AG04450 (cell line): ENCODE results near the gene SMTN. TPM values are rescaled to one million over a fixed set of nuclear protein-coding genes. Genes with fewer than 3 reads are reported as not detected.

ENCODE experiments used
- CTCF ChIA-PET: fragments of 300-600, 350-600 bp; formaldehyde crosslinking; extraction: SDS; loops from one replicate; lab custom pipeline; 2022; ENCODE audit warnings: antibody characterized with exemption, inconsistent platforms; lab: Charles Lee
- POLR2A ChIA-PET: fragments of 350-600 bp; formaldehyde crosslinking; extraction: SDS; loops from one replicate; lab custom pipeline; 2021; ENCODE audit warnings: antibody characterized with exemption, inconsistent platforms; lab: Yijun Ruan, JAX
- DNase-seq: peaks from one replicate; pipeline ENCODE4 v3.0.0-alpha.2; 2011; ENCODE audit warnings: low read depth, low spot score
- H3K27ac ChIP-seq: one replicate; pipeline ENCODE4 v1.5.1; 2012; ENCODE audit warnings: low read depth, low read length, control low read depth
- H3K27me3 ChIP-seq: one replicate; pipeline ENCODE4 v1.6.0; 2012; ENCODE audit warnings: low read length; ENCODE audit not compliant: control insufficient read depth, insufficient read depth
- H3K4me3 ChIP-seq: 2 replicates; pipeline ENCODE4 v1.5.1; 2011; ENCODE audit warnings: mild to moderate bottlenecking, low read depth, low read length, control low read depth
- H3K9me3 ChIP-seq: 2 replicates; pipeline ENCODE4 v1.5.1; 2012; ENCODE audit warnings: low read length; ENCODE audit not compliant: control insufficient read depth, insufficient read depth
- CTCF ChIP-seq: IDR thresholded peaks from 2 replicates; pipeline ENCODE4 v1.5.1; 2011; ENCODE audit warnings: low read depth, low read length, control low read depth, inconsistent platforms
- polyA plus RNA-seq: library from polyadenylated mRNA; depleted of rRNA; stranded (reverse); fragments of >200 nt; gene quantifications from 2 replicates; pipeline ENCODE4 v1.2.3, GENCODE V29; 2011

Gene SMTN
- polyA plus RNA-seq, 1 experiment, result 14.1 TPM

- DNase-seq, result no peak
- CTCF ChIA-PET, result interaction anchor here (1.0 to 8.6 kb wide), 4 partner anchors 27 to 135 kb away, joined by 3 to 85 read pairs (median 33); partner anchors contain the start of genes MORC2, SELENOM and TUG1
- H3K27me3 ChIP-seq, result no peaks in the 10 kb centered on the region
- POLR2A ChIA-PET, result interaction anchor here (0.5 to 6.3 kb wide), 14 partner anchors 9 to 494 kb away, joined by 3 to 94 read pairs (median 5); partner anchors contain the start of genes MORC2, SELENOM and TUG1
- no peak for TF ChIP-seq CTCF
- peak overlapping the region; percentile 85 for H3K27ac ChIP-seq
- H3K4me3 ChIP-seq, result peak overlapping the region; percentile 91
- H3K9me3 ChIP-seq, result no peaks in the 10 kb centered on the region; the same call in 1 of the 2 replicates
Observed at GRCh38 chr22:31080164-31080847, 812 bp upstream of the SMTN start.

GRCh38 chr22:31081963-31082605 is 966 bp downstream of the SMTN start:
- POLR2A ChIA-PET, result interaction anchor here (1.2 to 6.3 kb wide), 4 partner anchors 26 to 113 kb away, joined by 3 to 94 read pairs (median 12); partner anchors contain the start of genes MORC2 and TUG1

GRCh38 chr22:31082606-31083376 is 1.7 kb downstream of the SMTN start:
- ChIA-PET CTCF (interaction anchor here (0.5 to 8.6 kb wide), 18 partner anchors 18 to 1470 kb away, joined by 3 to 85 read pairs (median 4); partner anchors contain the start of genes MORC2 and TUG1), POLR2A (interaction anchor here (1.2 to 6.3 kb wide), 2 partner anchors 27 to 114 kb away, joined by 3 to 94 read pairs; partner anchors contain the start of genes MORC2 and TUG1)
- no peaks in the 10 kb centered on the region for H3K27me3 ChIP-seq
- no peak for DNase-seq
- H3K9me3 ChIP-seq, result no peaks in the 10 kb centered on the region; the same call in 1 of the 2 replicates
- H3K27ac ChIP-seq, result peak overlapping the region; percentile 65
- H3K4me3 ChIP-seq, result peak overlapping the region; percentile 91
- TF ChIP-seq CTCF, result peak; percentile 71

More at GRCh38 chr22:31081963-31082605, 966 bp downstream of the SMTN start:
- no peak for TF ChIP-seq CTCF
- DNase-seq, result no peak
- CTCF ChIA-PET, result interaction anchor here (0.6 to 8.6 kb wide), 10 partner anchors 17 to 319 kb away, joined by 4 to 85 read pairs (median 5); partner anchors contain the start of genes MORC2 and TUG1
- Histone ChIP-seq H3K4me3 (peak overlapping the region; percentile 91), H3K27ac (peak overlapping the region; percentile 65), H3K9me3 (no peaks in the 10 kb centered on the region; the same call in 1 of the 2 replicates), H3K27me3 (no peaks in the 10 kb centered on the region)

- Histone ChIP-seq H3K9me3 (no peaks in the 10 kb centered on the region; the same call in 1 of the 2 replicates), H3K27ac (peak overlapping the region; percentile 73), H3K4me3 (peak overlapping the region; percentile 91), H3K27me3 (no peaks in the 10 kb centered on the region)
- no peak for TF ChIP-seq CTCF
- ChIA-PET CTCF (interaction anchor here (0.5 to 8.6 kb wide), 14 partner anchors 22 to 1471 kb away, joined by 3 to 85 read pairs (median 4); partner anchors contain the start of genes MORC2 and TUG1), POLR2A (interaction anchor here (0.7 to 6.3 kb wide), 2 partner anchors 19 to 114 kb away, joined by 3 to 94 read pairs; partner anchors contain the start of genes MORC2 and TUG1)
- DNase-seq, result no peak
Observed at GRCh38 chr22:31083377-31083768, 2.3 kb downstream of the SMTN start.
